H1 (cell line): ENCODE results near the gene FHL1. TPM values are rescaled to one million over a fixed set of nuclear protein-coding genes. Genes with fewer than 3 reads are reported as not detected.

ENCODE experiments used
- CTCF ChIA-PET: fragments of 300-600 bp; sonication (Branson Sonifier 250); formaldehyde crosslinking; loops from one replicate; lab custom pipeline; 2021; ENCODE audit not compliant: partially characterized antibody; lab: Charles Lee
- POLR2A ChIA-PET: fragments of 300-600 bp; sonication (Branson Sonifier 250); formaldehyde crosslinking; loops from one replicate; lab custom pipeline; 2021; ENCODE audit warnings: inconsistent platforms; ENCODE audit not compliant: partially characterized antibody; lab: Charles Lee
- DNase-seq, 2 experiments: peaks; one replicate each; pipeline versions ENCODE4 v3.0.0 to v3.0.0-alpha.2; 2010 to 2022; ENCODE audit warnings: low spot score in 2 of 2, low read depth in 1 of 2, mixed read lengths in 1 of 2
- FAIRE-seq: peaks from 2 replicates; lab custom pipeline; 2011; peaks lifted over from hg19 to GRCh38; lab: Jason Lieb, UNC
- H2AFZ ChIP-seq: 2 replicates; pipeline ENCODE4 v1.8.1; 2012; ENCODE audit warnings: low read length, inconsistent platforms
- H2AK5ac ChIP-seq: 2 replicates; pipeline ENCODE4 v1.6.1; 2013; ENCODE audit warnings: low read depth, low read length
- H2BK120ac ChIP-seq: replicated peaks from 2 replicates; pipeline ENCODE3; 2013; ENCODE audit warnings: low read depth, low read length, inconsistent platforms
- H2BK12ac ChIP-seq: 2 replicates; pipeline ENCODE4 v1.6.1; 2013; ENCODE audit warnings: low read depth, low read length
- H2BK15ac ChIP-seq: 2 replicates; pipeline ENCODE4 v1.6.1; 2013; ENCODE audit warnings: low read length
- H2BK20ac ChIP-seq: 2 replicates; pipeline ENCODE4 v1.6.1; 2013; ENCODE audit warnings: low read length
- H2BK5ac ChIP-seq: 2 replicates; pipeline ENCODE4 v1.6.1; 2013; ENCODE audit warnings: low read depth, low read length
- H3K14ac ChIP-seq: 2 replicates; pipeline ENCODE4 v1.6.1; 2013; ENCODE audit warnings: inconsistent platforms; ENCODE audit not compliant: insufficient read length
- H3K18ac ChIP-seq: 2 replicates; pipeline ENCODE4 v1.6.1; 2013; ENCODE audit warnings: low read length; ENCODE audit errors: extremely low read depth
- H3K23ac ChIP-seq: 2 replicates; pipeline ENCODE4 v1.6.1; 2013; ENCODE audit warnings: inconsistent platforms; ENCODE audit not compliant: insufficient read length
- H3K23me2 ChIP-seq: 2 replicates; pipeline ENCODE4 v1.6.1; 2013; ENCODE audit warnings: low read depth, low read length
- H3K27ac ChIP-seq: 2 replicates; pipeline ENCODE4 v1.6.1; 2011; ENCODE audit warnings: low read depth, low read length, inconsistent platforms
- H3K27me3 ChIP-seq, 4 experiments: replicated peaks in 1 of 4; 1 replicate in 1 of 4; 2 replicates in 3 of 4; pipeline versions ENCODE4 v1.6.1 to v1.8.1; 2011 to 2013; ENCODE audit warnings: low read length in 3 of 4, mild to moderate bottlenecking in 3 of 4, inconsistent platforms in 2 of 4, mixed read lengths in 2 of 4, moderate library complexity in 1 of 4; ENCODE audit not compliant: control insufficient read depth in 3 of 4, insufficient read depth in 3 of 4; ENCODE audit errors: extremely low read depth in 1 of 4
- H3K36me3 ChIP-seq, 4 experiments: 2 replicates each; pipeline versions ENCODE4 v1.6.1 to v1.8.1; 2011 to 2013; ENCODE audit warnings: mild to moderate bottlenecking in 4 of 4, low read length in 3 of 4, moderate library complexity in 2 of 4, control low read depth in 1 of 4, inconsistent platforms in 1 of 4; ENCODE audit not compliant: insufficient read depth in 4 of 4, control insufficient read depth in 2 of 4
- H3K4ac ChIP-seq: replicated peaks from 2 replicates; pipeline ENCODE3; 2013; ENCODE audit warnings: low read length, low read depth, mixed read lengths, inconsistent platforms; ENCODE audit not compliant: insufficient read length
- H3K4me1 ChIP-seq, 4 experiments: replicated peaks in 1 of 4; 1 replicate in 1 of 4; 2 replicates in 3 of 4; pipeline versions ENCODE4 v1.6.1 to v1.8.1; 2011 to 2013; ENCODE audit warnings: low read length in 3 of 4, inconsistent platforms in 2 of 4, mixed read lengths in 1 of 4; ENCODE audit not compliant: insufficient read depth in 4 of 4, control insufficient read depth in 3 of 4
- H3K4me2 ChIP-seq, 2 experiments: 2 replicates each; pipeline versions ENCODE4 v1.6.1 to v1.8.1; 2011 to 2013; ENCODE audit warnings: low read depth in 2 of 2, low read length in 2 of 2, control low read depth in 1 of 2, inconsistent platforms in 1 of 2, mild to moderate bottlenecking in 1 of 2; ENCODE audit not compliant: insufficient read depth in 1 of 2
- H3K4me3 ChIP-seq, 4 experiments: fragments of 200-600, 300-600 bp in 1 of 4; sonication (generic), shearing (Covaris generic), sonication (Bioruptor Twin) in 1 of 4; 2 replicates each; pipeline versions ENCODE4 v1.5.1 to v1.8.1; 2011 to 2016; ENCODE audit warnings: low read length in 4 of 4, low read depth in 3 of 4, control low read depth in 2 of 4, inconsistent platforms in 2 of 4, mild to moderate bottlenecking in 2 of 4, mixed read lengths in 1 of 4, moderate library complexity in 1 of 4; ENCODE audit not compliant: insufficient read depth in 2 of 4; ENCODE audit errors: extremely low read depth in 1 of 4
- H3K56ac ChIP-seq: replicated peaks from 2 replicates; pipeline ENCODE3; 2013; ENCODE audit warnings: low read depth, mild to moderate bottlenecking, mixed read lengths, low read length, inconsistent platforms; ENCODE audit not compliant: insufficient read length
- H3K79me1 ChIP-seq: 2 replicates; pipeline ENCODE4 v1.6.1; 2013; ENCODE audit warnings: low read depth, low read length, control low read depth
- H3K79me2 ChIP-seq, 2 experiments: 2 replicates each; pipeline versions ENCODE4 v1.6.1 to v1.8.1; 2012 to 2013; ENCODE audit warnings: low read length in 2 of 2, mild to moderate bottlenecking in 2 of 2, inconsistent platforms in 1 of 2; ENCODE audit not compliant: insufficient read depth in 2 of 2, control insufficient read depth in 1 of 2
- H3K9ac ChIP-seq, 4 experiments: replicated peaks in 1 of 4; 1 replicate in 1 of 4; 2 replicates in 3 of 4; pipeline versions ENCODE4 v1.6.1 to v1.8.1; 2011 to 2013; ENCODE audit warnings: low read depth in 3 of 4, low read length in 3 of 4, control low read depth in 2 of 4, mild to moderate bottlenecking in 2 of 4, moderate library complexity in 2 of 4, inconsistent platforms in 1 of 4; ENCODE audit errors: extremely low read depth in 1 of 4
- H3K9me3 ChIP-seq, 2 experiments: 2 replicates each; pipeline versions ENCODE4 v1.6.1 to v1.8.1; 2012 to 2013; ENCODE audit warnings: mild to moderate bottlenecking in 2 of 2, moderate library complexity in 2 of 2, control low read depth in 1 of 2, inconsistent platforms in 1 of 2, low read depth in 1 of 2, low read length in 1 of 2, mixed read lengths in 1 of 2; ENCODE audit not compliant: insufficient read depth in 2 of 2
- H4K20me1 ChIP-seq, 2 experiments: replicated peaks in 1 of 2; 2 replicates each; pipeline versions ENCODE3 to v1.8.1; 2011 to 2013; ENCODE audit warnings: inconsistent platforms in 2 of 2, low read length in 2 of 2, mild to moderate bottlenecking in 1 of 2; ENCODE audit not compliant: insufficient read depth in 2 of 2, control insufficient read depth in 1 of 2
- H4K5ac ChIP-seq: 2 replicates; pipeline ENCODE4 v1.6.1; 2013; ENCODE audit warnings: low read length, low read depth, mixed read lengths, inconsistent platforms; ENCODE audit not compliant: insufficient read length
- H4K8ac ChIP-seq: 2 replicates; pipeline ENCODE4 v1.8.0; 2013; ENCODE audit warnings: mild to moderate bottlenecking, moderate library complexity, low read length, inconsistent platforms; ENCODE audit not compliant: insufficient read depth; ENCODE audit errors: extremely low read depth
- H4K91ac ChIP-seq: replicated peaks from 2 replicates; pipeline ENCODE3; 2013; ENCODE audit warnings: low read length, mixed read lengths, inconsistent platforms; ENCODE audit not compliant: insufficient read length
- BACH1 ChIP-seq: IDR thresholded peaks from 2 replicates; pipeline ENCODE4 v1.6.1; 2012; ENCODE audit warnings: low read length, improper control_type of control experiment
- BCL11A ChIP-seq, 2 experiments: IDR thresholded peaks; one replicate each; pipeline ENCODE4 v1.6.1; 2011; ENCODE audit warnings: low read depth in 2 of 2, low read length in 2 of 2, mild to moderate bottlenecking in 2 of 2
- FOSL1 ChIP-seq: IDR thresholded peaks from 2 replicates; pipeline ENCODE4 v1.6.1; 2011; ENCODE audit warnings: mild to moderate bottlenecking, low read depth, low read length, moderate library complexity; ENCODE audit not compliant: insufficient read depth
- GABPA ChIP-seq: IDR thresholded peaks from 2 replicates; pipeline ENCODE4 v1.6.1; 2011; ENCODE audit warnings: mild to moderate bottlenecking, low read length, moderate library complexity, borderline replicate concordance; ENCODE audit not compliant: insufficient read depth
- KDM1A ChIP-seq: fragments of 200-600, 300-600 bp; sonication (generic); IDR thresholded peaks from 2 replicates; pipeline ENCODE4 v1.7.1; 2016; ENCODE audit warnings: mild to moderate bottlenecking, low read length, borderline replicate concordance
- KDM4A ChIP-seq: IDR thresholded peaks from one replicate; pipeline ENCODE4 v1.7.1; 2012; ENCODE audit warnings: low read depth, mild to moderate bottlenecking, moderate library complexity, low read length, inconsistent platforms; ENCODE audit not compliant: severe bottlenecking
- KDM5A ChIP-seq: fragments of 200-600 bp; IDR thresholded peaks from 2 replicates; pipeline ENCODE4 v1.7.1; 2012; ENCODE audit warnings: mild to moderate bottlenecking, low read length, inconsistent platforms, mixed read lengths
- SIX5 ChIP-seq: IDR thresholded peaks from 2 replicates; pipeline ENCODE4 v1.6.1; 2011; ENCODE audit warnings: mild to moderate bottlenecking, low read depth, low read length
- SP1 ChIP-seq: IDR thresholded peaks from 2 replicates; pipeline ENCODE4 v1.6.1; 2011; ENCODE audit warnings: low read depth, low read length
- TAF1 ChIP-seq: IDR thresholded peaks from 2 replicates; pipeline ENCODE4 v1.6.1; 2011; ENCODE audit warnings: mild to moderate bottlenecking, low read depth, low read length
- TEAD4 ChIP-seq: IDR thresholded peaks from 2 replicates; pipeline ENCODE4 v1.6.1; 2012; ENCODE audit warnings: low read depth, low read length, inconsistent platforms, mixed read lengths
- WGBS, 2 experiments: shearing (Covaris generic) in 1 of 2; methylation state at CpG; one replicate each; pipeline versions ENCODE4 v1.1.6 to v1.1.7; 2013 to 2015; ENCODE audit warnings: low lambda C conversion rate in 2 of 2, mixed read lengths in 2 of 2, inconsistent platforms in 1 of 2, low coverage in 1 of 2, missing lambda C conversion rate in 1 of 2; ENCODE audit not compliant: insufficient replicate concordance in 2 of 2, insufficient coverage in 1 of 2, insufficient read length in 1 of 2; ENCODE audit errors: extremely low coverage in 1 of 2, missing lambda C conversion rate in 1 of 2; 5-methylcytosine and 5-hydroxymethylcytosine counted together
- polyA plus RNA-seq, 7 experiments: library from polyadenylated mRNA; depleted of rRNA in 3 of 7; stranded (reverse) in 5 of 7; unstranded in 2 of 7; fragments of >200 nt in 5 of 7; fragments of 200-250 nt in 2 of 7; gene quantifications; 1 replicate in 5 of 7; 2 replicates in 1 of 7; 4 replicates in 1 of 7; pipeline versions ENCODE4 v1.2.1 to v1.2.3, GENCODE V29; 2011 to 2013; ENCODE audit warnings: missing spikeins in 2 of 7, mixed read lengths in 2 of 7
- total RNA-seq: library from RNA; stranded (reverse); fragmentation: NEBNext Ultra II Directional; extraction: Animal tissue kit (Norgen Biotek cat#: 25700); gene quantifications from 2 replicates; pipeline ENCODE4 v1.2.1, GENCODE V29; 2021
- TF ChIP-seq, protein P1 (sequence below): IDR thresholded peaks from 2 replicates; pipeline ENCODE4 v1.6.1; 2012; ENCODE audit warnings: inconsistent platforms

The FHL1 gene
- total and polyA plus RNA-seq, 2 of the 8 experiments (the other 6 are each of a cell fraction or from before 2014, with no cell fraction given) = 45.0 to 56.5 TPM

DNA sequence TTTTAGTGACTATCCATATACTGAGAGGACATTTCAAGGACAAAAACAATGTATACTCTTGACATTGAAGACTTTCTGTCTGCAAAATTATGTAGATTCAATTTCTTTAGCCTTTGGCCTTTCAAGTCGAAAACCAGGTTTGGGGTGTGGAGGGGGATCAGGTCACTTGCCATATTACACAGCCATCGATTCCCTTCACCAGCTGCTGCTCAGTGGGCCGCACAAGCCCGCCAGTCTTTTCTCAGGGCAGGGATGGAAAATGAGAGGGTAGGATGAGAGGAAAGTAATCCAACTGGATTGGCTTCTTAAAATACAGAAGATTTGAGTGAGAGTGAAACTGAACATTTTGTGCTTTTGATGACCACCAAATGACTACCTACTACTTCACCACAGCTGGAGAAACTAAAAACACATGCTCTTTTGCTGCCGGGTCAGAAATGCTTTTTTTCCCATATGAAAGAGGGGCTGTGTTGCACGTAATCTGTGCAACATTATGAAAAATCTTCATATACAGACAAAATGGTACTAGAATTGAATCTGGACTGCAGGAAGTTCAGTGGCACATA is 51.4 kb downstream of the FHL1 start:
- no peaks in the 10 kb centered on the region for H3K9me3 ChIP-seq
- H4K8ac ChIP-seq = no peak overlapping the region
- no peaks in the 10 kb centered on the region for H3K79me1 ChIP-seq
- no peak overlapping the region for H3K4ac ChIP-seq
- H3K4me1 ChIP-seq = peaks cover 0 to 2% (median 0%) of the 10 kb centered on the region in 4 experiments; a peak in 1 of 7 replicates
- H3K4me2 ChIP-seq = no peak overlapping the region
- no peaks in the 10 kb centered on the region for H3K23me2 ChIP-seq
- no peak overlapping the region for H2BK20ac ChIP-seq
- no peaks in the 10 kb centered on the region for H3K27me3 ChIP-seq
- no peaks in the 10 kb centered on the region for H4K20me1 ChIP-seq
- H2BK12ac ChIP-seq = no peak overlapping the region
- TF ChIP-seq BCL11A (IDR thresholded peaks at IDR 0.05; ENCODE audit: low read depth in 2 of 2, low read length in 2 of 2) (no peak), FOSL1 (no peak), KDM4A (no peak), KDM1A (no peak), SP1 (no peak), KDM5A (no peak), SIX5 (no peak), TEAD4 (no peak), TAF1 (no peak), BACH1 (no peak), GABPA (no peak)
- TF ChIP-seq, protein P1, sequence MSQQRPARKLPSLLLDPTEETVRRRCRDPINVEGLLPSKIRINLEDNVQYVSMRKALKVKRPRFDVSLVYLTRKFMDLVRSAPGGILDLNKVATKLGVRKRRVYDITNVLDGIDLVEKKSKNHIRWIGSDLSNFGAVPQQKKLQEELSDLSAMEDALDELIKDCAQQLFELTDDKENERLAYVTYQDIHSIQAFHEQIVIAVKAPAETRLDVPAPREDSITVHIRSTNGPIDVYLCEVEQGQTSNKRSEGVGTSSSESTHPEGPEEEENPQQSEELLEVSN = no peak
- H3K36me3 ChIP-seq = no peaks in the 10 kb centered on the region
- H2AK5ac ChIP-seq = no peak overlapping the region
- no peak overlapping the region for H2AFZ ChIP-seq
- POLR2A ChIA-PET = no interaction called here
- H3K23ac ChIP-seq = no peak overlapping the region
- H2BK15ac ChIP-seq = no peak overlapping the region
- H4K91ac ChIP-seq = no peak overlapping the region
- H2BK5ac ChIP-seq = no peak overlapping the region
- no peak overlapping the region for H3K14ac ChIP-seq
- CTCF ChIA-PET = interaction anchor here (1.2 to 1.9 kb wide), 2 partner anchors 10 to 170 kb away, joined by 3 to 4 read pairs; no protein-coding TSS in a partner anchor
- H2BK120ac ChIP-seq = no peak overlapping the region
- H3K79me2 ChIP-seq = no peaks in the 10 kb centered on the region
- H3K27ac ChIP-seq = no peak overlapping the region
- FAIRE-seq = no peak
- no peak for DNase-seq
- H3K18ac ChIP-seq = no peak overlapping the region
- no peak overlapping the region for H4K5ac ChIP-seq
- no peak overlapping the region for H3K4me3 ChIP-seq
- 84% methylated on average over 6 of the region's 6 CpGs; no CpG with 5 or more reads in 1 of the 2 experiments for WGBS, 2 experiments
- H3K9ac ChIP-seq = no peak overlapping the region
- no peak overlapping the region for H3K56ac ChIP-seq
